Activated CD4-positive, alpha-beta T cell treated with anti-CD3 and anti-CD28 coated beads, Interleukin-10, Interleukin-2, amounts not matched to agents 100 ng/mL and 50 ng/mL, durations not matched to agents 16 hours and 8 hours (primary cell): ENCODE measurements around the gene KRTAP4-5.
"Not testable (repeated sequence)": the region's sequence is repeated elsewhere in the genome, so short reads cannot be mapped to it uniquely, and the experiment has no call there.

Experiments used
- DNase-seq: peaks from one replicate; pipeline ENCODE4 v3.0.0-alpha.2; 2020

Gene KRTAP4-5

DNA sequence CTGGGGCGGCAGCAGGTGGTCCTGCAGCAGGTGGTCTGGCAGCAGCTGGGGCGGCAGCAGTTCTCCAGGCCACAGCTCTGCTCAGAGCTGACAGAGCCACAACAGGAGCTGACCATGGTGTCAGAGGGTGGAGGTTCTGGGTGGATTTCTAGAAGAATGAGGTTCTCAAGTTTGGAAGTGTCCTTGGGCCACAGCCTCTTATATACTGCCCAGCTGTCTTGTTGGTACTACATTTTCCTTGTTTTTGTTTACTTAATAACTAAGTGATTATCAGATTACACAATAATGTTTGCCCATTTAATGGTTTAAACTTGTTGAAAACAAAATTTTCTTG is at the start of gene KRTAP4-5:
TSS of gene KRTAP4-5 (minus strand) at position 174 of the 334 bp plus-strand sequence. CDS start at position 116, 58 bp downstream.
- DNase-seq = no peak

DNA sequence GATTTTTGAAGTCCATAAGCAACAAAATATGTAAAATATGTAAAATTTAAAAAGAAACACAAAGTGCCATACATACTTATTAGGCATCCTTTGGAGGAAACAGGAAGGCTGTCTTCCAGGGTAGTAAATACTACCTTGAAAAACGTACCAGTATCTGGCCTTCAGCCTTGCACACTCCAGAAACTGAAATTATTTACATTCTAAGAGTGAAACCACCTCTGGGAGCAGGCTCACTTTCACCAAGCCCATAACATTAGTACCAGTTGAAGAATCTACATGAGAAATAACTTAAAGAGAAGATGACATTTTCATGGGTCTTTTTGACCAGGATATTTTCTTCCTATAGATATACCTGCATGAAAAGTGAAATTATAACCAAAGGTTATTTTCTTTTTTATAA is 46.4 kb upstream of the KRTAP4-5 start:
- no peak for DNase-seq

DNA sequence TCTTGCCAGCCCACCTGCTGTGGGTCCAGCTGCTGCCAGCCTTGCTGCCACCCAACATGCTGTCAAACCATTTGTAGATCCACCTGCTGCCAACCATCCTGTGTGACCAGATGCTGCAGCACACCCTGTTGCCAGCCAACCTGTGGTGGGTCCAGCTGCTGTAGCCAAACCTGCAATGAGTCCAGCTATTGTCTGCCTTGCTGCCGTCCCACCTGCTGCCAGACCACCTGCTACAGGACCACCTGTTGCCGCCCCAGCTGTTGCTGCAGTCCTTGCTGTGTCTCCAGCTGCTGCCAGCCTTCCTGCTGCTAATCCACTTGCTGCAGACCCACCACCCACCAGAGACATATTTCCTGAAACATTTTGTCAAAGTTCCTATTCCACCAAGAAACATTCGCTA is 40.7 kb upstream of the KRTAP4-5 start:
- no peak for DNase-seq

GRCh38 chr17:41189837-41190318 is 40.3 kb upstream of the KRTAP4-5 start, which contains the start of gene KRTAP9-1:
TSS of gene KRTAP9-1 (plus strand) at chr17:41189887. CDS start at chr17:41189887, 0 bp downstream.
- not testable (repeated sequence) for DNase-seq

DNA sequence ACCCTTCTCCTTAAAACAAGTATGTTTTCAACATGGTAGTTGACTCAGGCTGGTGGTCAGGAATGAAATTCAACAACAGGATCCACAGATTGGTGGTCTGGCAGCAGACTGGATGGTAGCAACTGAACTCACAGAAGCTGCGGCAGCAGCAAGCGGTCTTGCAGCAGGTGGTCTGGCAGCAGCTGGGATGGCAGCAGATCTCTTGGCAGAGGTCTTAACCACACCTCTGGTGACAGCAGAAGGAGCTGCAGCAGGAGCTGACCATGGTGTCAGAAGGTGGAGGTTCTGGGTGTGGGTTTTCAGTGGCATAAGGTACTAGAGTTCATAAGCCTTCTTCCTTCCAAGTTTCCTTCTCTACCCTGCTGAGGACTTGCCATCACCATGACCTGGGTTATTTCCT is 37.2 kb upstream of the KRTAP4-5 start:
- DNase-seq = no peak

- DNase-seq = no peak
These were observed 35.4 kb upstream of the KRTAP4-5 start for GRCh38 chr17:41185001-41185400.

GRCh38 chr17:41184480-41184961 is 34.9 kb upstream of the KRTAP4-5 start, which contains the start of gene KRTAP4-1:
TSS of gene KRTAP4-1 (minus strand) at chr17:41184911. CDS start at chr17:41184854, 57 bp downstream.
- DNase-seq = no peak

- DNase-seq = no peak
These were observed 29.4 kb upstream of the KRTAP4-5 start for GRCh38 chr17:41178843-41179616.

DNA sequence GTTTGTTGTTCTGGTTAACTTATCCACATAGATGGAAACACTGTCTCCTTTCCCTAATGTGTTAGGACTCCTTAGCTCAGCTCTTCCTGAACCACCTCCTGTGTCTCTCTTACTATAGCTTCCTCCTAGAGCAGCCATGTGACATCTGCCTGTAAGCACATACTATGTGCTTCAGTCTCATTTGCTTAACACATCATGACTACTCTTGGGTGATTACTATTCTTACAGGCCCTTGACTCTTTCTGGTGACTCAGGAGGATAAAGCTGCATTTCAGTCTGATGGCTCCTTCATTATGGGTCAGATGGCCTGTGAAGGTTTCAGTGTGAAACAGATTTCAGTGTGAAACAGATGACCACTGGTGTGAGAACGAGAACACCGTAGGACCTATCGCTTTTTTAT is 28.7 kb upstream of the KRTAP4-5 start:
- no peak for DNase-seq

DNA sequence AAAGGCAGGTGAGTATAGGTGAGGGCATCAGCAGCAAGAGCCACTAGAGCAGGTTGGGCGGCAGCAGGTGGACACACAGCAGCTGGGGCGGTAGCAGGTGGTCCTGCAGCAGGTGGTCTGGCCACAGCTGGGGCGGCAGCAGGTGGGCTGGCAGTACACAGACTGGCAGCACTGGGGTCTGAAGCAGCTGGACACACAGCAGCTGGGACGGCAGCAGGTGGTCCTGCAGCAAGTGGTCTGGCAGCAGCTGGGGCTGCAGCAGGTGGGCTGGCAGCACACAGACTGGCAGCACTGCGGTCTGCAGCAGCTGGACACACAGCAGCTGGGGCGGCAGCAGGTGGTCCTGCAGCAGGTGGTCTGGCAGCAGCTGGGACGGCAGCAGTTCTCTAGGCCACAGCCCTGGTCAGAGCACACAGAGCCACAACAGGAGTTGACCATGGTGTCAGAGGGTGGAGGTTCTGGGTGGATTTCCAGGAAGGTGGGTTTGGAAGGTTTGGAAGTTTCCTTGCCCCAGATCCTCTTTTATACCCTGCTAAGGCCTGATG is 28.2 kb upstream of the KRTAP4-5 start, which contains the start of gene KRTAP4-2:
TSS of gene KRTAP4-2 (minus strand) at position 495 of the 545 bp plus-strand sequence. CDS start at position 438, 57 bp downstream.
- DNase-seq = no peak

DNA sequence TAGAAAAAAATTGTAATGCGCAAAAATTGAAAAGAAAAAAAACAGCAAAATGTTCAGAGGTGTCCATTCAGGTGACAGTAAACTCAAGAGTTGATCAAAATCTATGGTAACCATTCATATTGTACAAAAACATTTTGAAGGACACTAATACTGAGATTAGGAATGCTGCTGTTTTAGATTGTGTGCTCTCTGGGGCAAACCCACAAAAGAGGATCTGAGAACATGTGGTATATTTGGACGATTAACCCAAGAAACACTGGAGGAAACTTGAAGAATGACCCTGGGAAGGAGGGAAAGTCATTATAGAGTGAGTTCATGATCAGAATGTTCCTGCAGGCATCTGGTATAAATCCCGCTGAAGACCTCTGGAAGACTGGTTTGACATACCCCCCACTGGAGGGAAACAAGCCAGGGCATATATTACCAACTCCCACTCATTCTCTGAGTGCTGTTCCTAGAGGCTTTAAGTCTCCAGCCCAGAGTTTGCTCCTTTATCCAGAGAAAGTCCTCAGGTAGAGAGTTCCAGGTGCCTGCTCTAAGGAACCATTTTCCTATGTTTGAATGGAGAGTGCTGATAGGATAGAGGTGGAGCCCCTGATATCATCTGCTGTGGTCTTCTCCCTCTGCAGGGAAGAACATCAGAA is 27.2 kb upstream of the KRTAP4-5 start:
- no peak for DNase-seq

GRCh38 chr17:41171886-41172285 is 22.3 kb upstream of the KRTAP4-5 start:
- no peak for DNase-seq

- no peak for DNase-seq
These were observed 18.5 kb upstream of the KRTAP4-5 start, which contains the start of gene KRTAP4-3 for GRCh38 chr17:41168121-41168520. TSS of gene KRTAP4-3 (minus strand) at chr17:41168221. CDS start at chr17:41168172, 49 bp downstream.

GRCh38 chr17:41167561-41167960 is 17.9 kb upstream of the KRTAP4-5 start:
- no peak for DNase-seq

GRCh38 chr17:41163828-41164227 is 14.2 kb upstream of the KRTAP4-5 start:
- no peak for DNase-seq

DNA sequence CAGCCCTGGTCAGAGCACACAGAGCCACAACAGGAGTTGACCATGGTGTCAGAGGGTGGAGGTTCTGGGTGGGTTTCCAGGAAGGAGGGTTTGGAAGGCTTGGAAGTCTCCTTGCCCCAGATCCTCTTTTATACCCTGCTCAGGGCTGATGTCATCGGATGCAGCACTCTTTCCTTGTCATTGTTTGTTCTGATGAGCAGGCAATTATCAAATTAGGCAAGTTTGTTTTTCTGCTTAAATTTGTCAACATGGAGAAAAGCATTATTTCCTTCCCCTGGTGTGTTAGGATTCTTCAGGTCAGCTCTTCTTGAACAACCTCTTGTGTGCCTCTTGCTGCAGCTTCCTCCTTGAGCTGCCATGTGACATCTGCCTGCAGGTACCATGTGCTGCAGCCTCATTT is 11.0 kb upstream of the KRTAP4-5 start, which contains the start of gene KRTAP4-4:
TSS of gene KRTAP4-4 (minus strand) at position 101 of the 400 bp plus-strand sequence. CDS start at position 44, 57 bp downstream.
- DNase-seq = no peak

GRCh38 chr17:41160190-41160589 is 10.6 kb upstream of the KRTAP4-5 start:
- DNase-seq = not testable (repeated sequence)

GRCh38 chr17:41153856-41154255 is 4.2 kb upstream of the KRTAP4-5 start:
- no peak for DNase-seq

GRCh38 chr17:41151525-41151924 is 1.9 kb upstream of the KRTAP4-5 start:
- DNase-seq = no peak

DNA sequence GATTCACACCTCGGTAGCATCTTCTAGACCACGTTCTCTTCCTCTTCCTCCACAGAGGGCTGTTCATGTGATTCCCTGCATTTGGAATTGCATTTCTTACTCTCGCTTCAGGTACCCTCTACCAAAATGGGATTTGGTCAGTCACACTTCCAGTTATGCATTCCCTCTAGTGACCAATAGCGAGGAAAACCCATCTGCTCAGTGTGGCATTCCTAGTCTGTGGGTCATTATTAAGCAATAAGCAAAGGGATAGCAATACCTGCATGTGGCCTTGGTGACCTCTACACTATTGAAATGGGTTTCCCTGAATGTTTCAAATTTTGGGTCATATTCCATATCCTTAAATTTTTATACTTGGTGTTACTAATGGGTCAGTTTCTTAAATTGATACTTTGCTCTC is 401 bp upstream of the KRTAP4-5 start:
- no peak for DNase-seq

GRCh38 chr17:41148971-41149651 is 514 bp downstream of the KRTAP4-5 start:
- DNase-seq = not testable (repeated sequence)

DNA sequence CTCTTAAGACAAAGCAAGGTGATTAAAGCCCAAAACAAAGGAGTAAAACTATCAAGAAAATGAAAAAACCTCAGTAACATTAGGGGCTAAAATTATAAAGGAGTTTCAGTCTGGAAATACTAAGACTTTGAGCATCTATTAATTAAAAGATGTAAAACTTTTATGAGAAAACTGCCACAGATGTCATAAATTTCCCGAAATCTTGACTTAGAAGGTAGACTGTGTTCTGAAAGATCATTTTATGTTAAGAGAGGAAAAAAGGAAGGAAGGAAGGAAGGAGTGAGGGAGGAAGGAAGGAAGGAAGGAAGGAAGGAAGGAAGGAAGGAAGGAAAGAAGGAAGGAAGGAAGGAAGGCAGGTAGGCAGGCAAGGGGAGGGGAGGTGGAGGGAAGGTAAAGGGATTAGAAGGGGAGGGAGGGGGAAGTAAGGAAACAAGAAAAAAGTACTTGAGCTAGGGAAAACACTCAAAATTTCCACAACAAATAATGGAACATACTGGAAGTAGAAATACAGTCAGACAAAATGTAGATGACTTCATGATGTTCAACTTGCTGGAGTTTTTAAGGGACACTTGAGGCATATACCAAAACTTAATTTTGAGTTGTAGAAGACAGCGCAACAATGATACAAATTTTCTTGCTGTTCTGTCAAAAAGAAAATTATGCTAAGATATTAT is 2.0 kb downstream of the KRTAP4-5 start:
- DNase-seq = no peak
